H1 (cell line): ENCODE results near the gene NR3C2. TPM values are rescaled to one million over a fixed set of nuclear protein-coding genes. Genes with fewer than 3 reads are reported as not detected.

Experiments used
- CTCF ChIA-PET: fragments of 300-600 bp; sonication (Branson Sonifier 250); formaldehyde crosslinking; loops from one replicate; lab custom pipeline; 2021; ENCODE audit not compliant: partially characterized antibody; lab: Charles Lee
- POLR2A ChIA-PET: fragments of 300-600 bp; sonication (Branson Sonifier 250); formaldehyde crosslinking; loops from one replicate; lab custom pipeline; 2021; ENCODE audit warnings: inconsistent platforms; ENCODE audit not compliant: partially characterized antibody; lab: Charles Lee
- DNase-seq, 2 experiments: peaks; one replicate each; pipeline versions ENCODE4 v3.0.0 to v3.0.0-alpha.2; 2010 to 2022; ENCODE audit warnings: low spot score in 2 of 2, low read depth in 1 of 2, mixed read lengths in 1 of 2
- FAIRE-seq: peaks from 2 replicates; lab custom pipeline; 2011; peaks lifted over from hg19 to GRCh38; lab: Jason Lieb, UNC
- H2AFZ ChIP-seq: 2 replicates; pipeline ENCODE4 v1.8.1; 2012; ENCODE audit warnings: low read length, inconsistent platforms
- H2AK5ac ChIP-seq: 2 replicates; pipeline ENCODE4 v1.6.1; 2013; ENCODE audit warnings: low read depth, low read length
- H2BK120ac ChIP-seq: replicated peaks from 2 replicates; pipeline ENCODE3; 2013; ENCODE audit warnings: low read depth, low read length, inconsistent platforms
- H2BK12ac ChIP-seq: 2 replicates; pipeline ENCODE4 v1.6.1; 2013; ENCODE audit warnings: low read depth, low read length
- H2BK15ac ChIP-seq: 2 replicates; pipeline ENCODE4 v1.6.1; 2013; ENCODE audit warnings: low read length
- H2BK20ac ChIP-seq: 2 replicates; pipeline ENCODE4 v1.6.1; 2013; ENCODE audit warnings: low read length
- H2BK5ac ChIP-seq: 2 replicates; pipeline ENCODE4 v1.6.1; 2013; ENCODE audit warnings: low read depth, low read length
- H3K14ac ChIP-seq: 2 replicates; pipeline ENCODE4 v1.6.1; 2013; ENCODE audit warnings: inconsistent platforms; ENCODE audit not compliant: insufficient read length
- H3K18ac ChIP-seq: 2 replicates; pipeline ENCODE4 v1.6.1; 2013; ENCODE audit warnings: low read length; ENCODE audit errors: extremely low read depth
- H3K23ac ChIP-seq: 2 replicates; pipeline ENCODE4 v1.6.1; 2013; ENCODE audit warnings: inconsistent platforms; ENCODE audit not compliant: insufficient read length
- H3K23me2 ChIP-seq: 2 replicates; pipeline ENCODE4 v1.6.1; 2013; ENCODE audit warnings: low read depth, low read length
- H3K27ac ChIP-seq: 2 replicates; pipeline ENCODE4 v1.6.1; 2011; ENCODE audit warnings: low read depth, low read length, inconsistent platforms
- H3K27me3 ChIP-seq, 4 experiments: replicated peaks in 1 of 4; 1 replicate in 1 of 4; 2 replicates in 3 of 4; pipeline versions ENCODE4 v1.6.1 to v1.8.1; 2011 to 2013; ENCODE audit warnings: low read length in 3 of 4, mild to moderate bottlenecking in 3 of 4, inconsistent platforms in 2 of 4, mixed read lengths in 2 of 4, moderate library complexity in 1 of 4; ENCODE audit not compliant: control insufficient read depth in 3 of 4, insufficient read depth in 3 of 4; ENCODE audit errors: extremely low read depth in 1 of 4
- H3K36me3 ChIP-seq, 4 experiments: 2 replicates each; pipeline versions ENCODE4 v1.6.1 to v1.8.1; 2011 to 2013; ENCODE audit warnings: mild to moderate bottlenecking in 4 of 4, low read length in 3 of 4, moderate library complexity in 2 of 4, control low read depth in 1 of 4, inconsistent platforms in 1 of 4; ENCODE audit not compliant: insufficient read depth in 4 of 4, control insufficient read depth in 2 of 4
- H3K4ac ChIP-seq: replicated peaks from 2 replicates; pipeline ENCODE3; 2013; ENCODE audit warnings: low read length, low read depth, mixed read lengths, inconsistent platforms; ENCODE audit not compliant: insufficient read length
- H3K4me1 ChIP-seq, 4 experiments: replicated peaks in 1 of 4; 1 replicate in 1 of 4; 2 replicates in 3 of 4; pipeline versions ENCODE4 v1.6.1 to v1.8.1; 2011 to 2013; ENCODE audit warnings: low read length in 3 of 4, inconsistent platforms in 2 of 4, mixed read lengths in 1 of 4; ENCODE audit not compliant: insufficient read depth in 4 of 4, control insufficient read depth in 3 of 4
- H3K4me2 ChIP-seq, 2 experiments: 2 replicates each; pipeline versions ENCODE4 v1.6.1 to v1.8.1; 2011 to 2013; ENCODE audit warnings: low read depth in 2 of 2, low read length in 2 of 2, control low read depth in 1 of 2, inconsistent platforms in 1 of 2, mild to moderate bottlenecking in 1 of 2; ENCODE audit not compliant: insufficient read depth in 1 of 2
- H3K4me3 ChIP-seq, 4 experiments: fragments of 200-600, 300-600 bp in 1 of 4; sonication (generic), shearing (Covaris generic), sonication (Bioruptor Twin) in 1 of 4; 2 replicates each; pipeline versions ENCODE4 v1.5.1 to v1.8.1; 2011 to 2016; ENCODE audit warnings: low read length in 4 of 4, low read depth in 3 of 4, control low read depth in 2 of 4, inconsistent platforms in 2 of 4, mild to moderate bottlenecking in 2 of 4, mixed read lengths in 1 of 4, moderate library complexity in 1 of 4; ENCODE audit not compliant: insufficient read depth in 2 of 4; ENCODE audit errors: extremely low read depth in 1 of 4
- H3K56ac ChIP-seq: replicated peaks from 2 replicates; pipeline ENCODE3; 2013; ENCODE audit warnings: low read depth, mild to moderate bottlenecking, mixed read lengths, low read length, inconsistent platforms; ENCODE audit not compliant: insufficient read length
- H3K79me1 ChIP-seq: 2 replicates; pipeline ENCODE4 v1.6.1; 2013; ENCODE audit warnings: low read depth, low read length, control low read depth
- H3K79me2 ChIP-seq, 2 experiments: 2 replicates each; pipeline versions ENCODE4 v1.6.1 to v1.8.1; 2012 to 2013; ENCODE audit warnings: low read length in 2 of 2, mild to moderate bottlenecking in 2 of 2, inconsistent platforms in 1 of 2; ENCODE audit not compliant: insufficient read depth in 2 of 2, control insufficient read depth in 1 of 2
- H3K9ac ChIP-seq, 4 experiments: replicated peaks in 1 of 4; 1 replicate in 1 of 4; 2 replicates in 3 of 4; pipeline versions ENCODE4 v1.6.1 to v1.8.1; 2011 to 2013; ENCODE audit warnings: low read depth in 3 of 4, low read length in 3 of 4, control low read depth in 2 of 4, mild to moderate bottlenecking in 2 of 4, moderate library complexity in 2 of 4, inconsistent platforms in 1 of 4; ENCODE audit errors: extremely low read depth in 1 of 4
- H3K9me3 ChIP-seq, 2 experiments: 2 replicates each; pipeline versions ENCODE4 v1.6.1 to v1.8.1; 2012 to 2013; ENCODE audit warnings: mild to moderate bottlenecking in 2 of 2, moderate library complexity in 2 of 2, control low read depth in 1 of 2, inconsistent platforms in 1 of 2, low read depth in 1 of 2, low read length in 1 of 2, mixed read lengths in 1 of 2; ENCODE audit not compliant: insufficient read depth in 2 of 2
- H4K20me1 ChIP-seq, 2 experiments: replicated peaks in 1 of 2; 2 replicates each; pipeline versions ENCODE3 to v1.8.1; 2011 to 2013; ENCODE audit warnings: inconsistent platforms in 2 of 2, low read length in 2 of 2, mild to moderate bottlenecking in 1 of 2; ENCODE audit not compliant: insufficient read depth in 2 of 2, control insufficient read depth in 1 of 2
- H4K5ac ChIP-seq: 2 replicates; pipeline ENCODE4 v1.6.1; 2013; ENCODE audit warnings: low read length, low read depth, mixed read lengths, inconsistent platforms; ENCODE audit not compliant: insufficient read length
- H4K8ac ChIP-seq: 2 replicates; pipeline ENCODE4 v1.8.0; 2013; ENCODE audit warnings: mild to moderate bottlenecking, moderate library complexity, low read length, inconsistent platforms; ENCODE audit not compliant: insufficient read depth; ENCODE audit errors: extremely low read depth
- H4K91ac ChIP-seq: replicated peaks from 2 replicates; pipeline ENCODE3; 2013; ENCODE audit warnings: low read length, mixed read lengths, inconsistent platforms; ENCODE audit not compliant: insufficient read length
- CBX5 ChIP-seq: fragments of 300-800, 300-1000 bp; sonication (generic); IDR thresholded peaks from 2 replicates; pipeline ENCODE4 v1.7.1; 2016; ENCODE audit warnings: antibody characterized with exemption, low read length, low read depth
- CREB1 ChIP-seq: IDR thresholded peaks from 2 replicates; pipeline ENCODE4 v1.6.1; 2012; ENCODE audit warnings: inconsistent platforms
- CTBP2 ChIP-seq: IDR thresholded peaks from 2 replicates; pipeline ENCODE4 v1.7.0; 2011; ENCODE audit warnings: borderline replicate concordance, mild to moderate bottlenecking, moderate library complexity, mixed read lengths, low read length; ENCODE audit not compliant: insufficient read depth, insufficient read length
- EGR1 ChIP-seq: IDR thresholded peaks from 2 replicates; pipeline ENCODE4 v1.6.1; 2011; ENCODE audit warnings: low read depth, low read length, borderline replicate concordance
- GABPA ChIP-seq: IDR thresholded peaks from 2 replicates; pipeline ENCODE4 v1.6.1; 2011; ENCODE audit warnings: mild to moderate bottlenecking, low read length, moderate library complexity, borderline replicate concordance; ENCODE audit not compliant: insufficient read depth
- HDAC2 ChIP-seq, 2 experiments: fragments of 300-600 bp in 1 of 2; sonication (generic) in 1 of 2; IDR thresholded peaks; 2 replicates each; pipeline ENCODE4 v1.6.1; 2011 to 2012; ENCODE audit warnings: low read depth in 2 of 2, low read length in 2 of 2, mild to moderate bottlenecking in 2 of 2, moderate library complexity in 2 of 2, borderline replicate concordance in 1 of 2, inconsistent platforms in 1 of 2
- POLR2A ChIP-seq, 2 experiments: IDR thresholded peaks; 1 replicate in 1 of 2; 2 replicates in 1 of 2; pipeline ENCODE4 v1.6.1; 2011; ENCODE audit warnings: low read depth in 2 of 2, low read length in 2 of 2, mild to moderate bottlenecking in 2 of 2; ENCODE audit errors: control extremely low read depth in 1 of 2
- POLR2AphosphoS5 ChIP-seq: IDR thresholded peaks from 2 replicates; pipeline ENCODE4 v1.6.1; 2011; ENCODE audit warnings: low read depth, low read length
- POU5F1 ChIP-seq: IDR thresholded peaks from 2 replicates; pipeline ENCODE4 v1.6.1; 2011; ENCODE audit warnings: low read depth, mild to moderate bottlenecking, low read length, moderate library complexity
- SAP30 ChIP-seq: fragments of 300-600 bp; sonication (generic); IDR thresholded peaks from 2 replicates; pipeline ENCODE4 v1.7.1; 2012; ENCODE audit warnings: low read length, moderate library complexity, mild to moderate bottlenecking, inconsistent platforms; ENCODE audit not compliant: insufficient read depth, insufficient replicate concordance
- SIN3A ChIP-seq, 2 experiments: IDR thresholded peaks in 1 of 2; conservative IDR thresholded peaks in 1 of 2; 2 replicates each; pipeline ENCODE4 v1.6.1; 2011 to 2012; ENCODE audit warnings: low read length in 2 of 2, improper control_type of control experiment in 1 of 2, low read depth in 1 of 2, mild to moderate bottlenecking in 1 of 2
- SP1 ChIP-seq: IDR thresholded peaks from 2 replicates; pipeline ENCODE4 v1.6.1; 2011; ENCODE audit warnings: low read depth, low read length
- SRF ChIP-seq: IDR thresholded peaks from 2 replicates; pipeline ENCODE4 v1.6.1; 2011; ENCODE audit warnings: mild to moderate bottlenecking, low read depth, low read length, moderate library complexity
- TBP ChIP-seq: IDR thresholded peaks from 2 replicates; pipeline ENCODE4 v1.6.1; 2011; ENCODE audit warnings: low read depth, low read length, improper control_type of control experiment
- WGBS, 2 experiments: shearing (Covaris generic) in 1 of 2; methylation state at CpG; one replicate each; pipeline versions ENCODE4 v1.1.6 to v1.1.7; 2013 to 2015; ENCODE audit warnings: low lambda C conversion rate in 2 of 2, mixed read lengths in 2 of 2, inconsistent platforms in 1 of 2, low coverage in 1 of 2, missing lambda C conversion rate in 1 of 2; ENCODE audit not compliant: insufficient replicate concordance in 2 of 2, insufficient coverage in 1 of 2, insufficient read length in 1 of 2; ENCODE audit errors: extremely low coverage in 1 of 2, missing lambda C conversion rate in 1 of 2; 5-methylcytosine and 5-hydroxymethylcytosine counted together
- polyA plus RNA-seq, 7 experiments: library from polyadenylated mRNA; depleted of rRNA in 3 of 7; stranded (reverse) in 5 of 7; unstranded in 2 of 7; fragments of >200 nt in 5 of 7; fragments of 200-250 nt in 2 of 7; gene quantifications; 1 replicate in 5 of 7; 2 replicates in 1 of 7; 4 replicates in 1 of 7; pipeline versions ENCODE4 v1.2.1 to v1.2.3, GENCODE V29; 2011 to 2013; ENCODE audit warnings: missing spikeins in 2 of 7, mixed read lengths in 2 of 7
- total RNA-seq: library from RNA; stranded (reverse); fragmentation: NEBNext Ultra II Directional; extraction: Animal tissue kit (Norgen Biotek cat#: 25700); gene quantifications from 2 replicates; pipeline ENCODE4 v1.2.1, GENCODE V29; 2021
- TF ChIP-seq, protein P1 (sequence below): IDR thresholded peaks from 2 replicates; pipeline ENCODE4 v1.6.1; 2011; ENCODE audit warnings: low read depth, mild to moderate bottlenecking, low read length; ENCODE audit not compliant: insufficient read depth

The NR3C2 gene
- total and polyA plus RNA-seq, 2 of the 8 experiments (the other 6 are each of a cell fraction or from before 2014, with no cell fraction given), result 0.80 to 3.9 TPM

DNA sequence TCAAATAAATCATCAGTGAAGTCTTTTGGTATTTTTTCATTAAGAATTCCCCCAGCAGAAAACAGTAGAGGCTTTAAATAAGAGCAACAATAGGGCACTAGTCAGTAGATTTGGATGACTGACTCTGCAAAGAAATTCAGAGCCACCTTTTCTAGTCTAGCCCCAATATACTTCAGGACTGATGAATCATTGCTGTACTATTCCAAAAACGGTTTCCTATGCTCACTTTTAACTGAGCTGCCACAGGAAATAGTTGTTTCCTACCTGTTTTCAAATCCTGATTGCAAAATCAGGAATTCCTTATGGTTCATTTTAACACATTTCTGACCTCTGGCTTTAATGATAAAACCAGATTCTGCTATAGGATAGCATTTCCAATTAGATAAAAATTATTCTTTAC, 171.6 kb downstream of the NR3C2 start:
- Histone ChIP-seq H2BK15ac (no peak overlapping the region), H2BK5ac (no peak overlapping the region), H3K23me2 (no peaks in the 10 kb centered on the region), H2BK20ac (no peak overlapping the region), H2BK12ac (no peak overlapping the region), H4K91ac (no peak overlapping the region), H2AK5ac (no peak overlapping the region), H3K4me3 (no peak overlapping the region), H3K27me3 (no peaks in the 10 kb centered on the region), H2AFZ (no peak overlapping the region), H3K36me3 (no peaks in the 10 kb centered on the region), H3K4me2 (no peak overlapping the region), H3K14ac (no peak overlapping the region), H4K8ac (no peak overlapping the region), H4K5ac (no peak overlapping the region), H3K4ac (no peak overlapping the region), H3K56ac (no peak overlapping the region), H3K9ac (no peak overlapping the region), H3K79me1 (no peaks in the 10 kb centered on the region; the same call in 1 of the 2 replicates), H3K18ac (no peak overlapping the region), H2BK120ac (no peak overlapping the region), H3K27ac (no peak overlapping the region), H3K9me3 (no peaks in the 10 kb centered on the region), H3K4me1 (no peaks in the 10 kb centered on the region), H3K23ac (no peak overlapping the region), H3K79me2 (no peaks in the 10 kb centered on the region), H4K20me1 (no peaks in the 10 kb centered on the region)
- WGBS, 2 experiments, result 82% methylated on average over 1 of the region's 1 CpG; no CpG with 5 or more reads in 1 of the 2 experiments
- POLR2A ChIA-PET, result no interaction called here
- CTCF ChIA-PET, result no interaction called here
- no peak for FAIRE-seq
- DNase-seq, result no peak
- TF ChIP-seq, protein P1, sequence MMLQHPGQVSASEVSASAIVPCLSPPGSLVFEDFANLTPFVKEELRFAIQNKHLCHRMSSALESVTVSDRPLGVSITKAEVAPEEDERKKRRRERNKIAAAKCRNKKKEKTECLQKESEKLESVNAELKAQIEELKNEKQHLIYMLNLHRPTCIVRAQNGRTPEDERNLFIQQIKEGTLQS, result no peak
- TF ChIP-seq CTBP2 (no peak), SAP30 (no peak), POLR2AphosphoS5 (no peak), SIN3A (conservative IDR thresholded peaks at IDR 0.05 in 1 of 2, IDR thresholded peaks at IDR 0.05 in 1 of 2; ENCODE audit: low read depth in 1 of 2, low read length in 2 of 2) (no peak), EGR1 (no peak), SP1 (no peak), GABPA (no peak), CREB1 (no peak), TBP (no peak), SRF (no peak), CBX5 (no peak), POU5F1 (no peak), HDAC2 (IDR thresholded peaks at IDR 0.05; ENCODE audit: borderline replicate concordance in 1 of 2, low read depth in 2 of 2, low read length in 2 of 2) (no peak), POLR2A (IDR thresholded peaks at IDR 0.05; ENCODE audit: control extremely low read depth in 1 of 2, low read depth in 2 of 2, low read length in 2 of 2) (no peak)
